HepG2 (cell line): Measurements from ENCODE around the gene PIK3R3. TPM values are rescaled to one million over a fixed set of nuclear protein-coding genes. Genes with fewer than 3 reads are reported as not detected.

Experiments
- ATAC-seq: fragments of 200-7000 bp; cut with Tn5 transposase; 3 replicates; pipeline ENCODE4 v1.9.1; 2020; ENCODE audit warnings: mild to moderate bottlenecking, moderate library complexity
- BruUV-seq: library from RNA; stranded (reverse); fragments of 400-500 nt; replicated peaks from 2 replicates; lab custom pipeline; 2021; lab: Mats Ljungman, UMichigan
- CTCF ChIA-PET: fragments of 300-600 bp; formaldehyde crosslinking; extraction: SDS; loops from one replicate; lab custom pipeline; 2021; ENCODE audit warnings: low total read pairs, inconsistent platforms, low intra/inter-chr PET ratio; lab: Yijun Ruan, JAX
- POLR2A ChIA-PET: fragments of 350-600 bp; sonication (Branson Sonifier 250); formaldehyde crosslinking; loops from one replicate; lab custom pipeline; 2020; ENCODE audit warnings: antibody characterized with exemption, inconsistent platforms; lab: Yijun Ruan, JAX
- DNase-seq: peaks from one replicate; pipeline ENCODE4 v3.0.0-alpha.2; 2015; ENCODE audit warnings: low spot score
- FAIRE-seq: peaks from 3 replicates; lab custom pipeline; 2011; peaks lifted over from hg19 to GRCh38; lab: Jason Lieb, UNC
- H2AFZ ChIP-seq: one replicate; pipeline ENCODE4 v1.6.1; 2011; ENCODE audit warnings: low read length, inconsistent platforms
- H3K27ac ChIP-seq: fragments of 300-600 bp; 3 replicates; pipeline ENCODE4 v1.8.0; 2011; ENCODE audit warnings: mixed run types, mild to moderate bottlenecking, mixed read lengths, low read length, inconsistent platforms; ENCODE audit not compliant: insufficient read depth; ENCODE audit errors: extremely low read length
- H3K27me3 ChIP-seq, 2 experiments: fragments of 200-600 bp in 1 of 2; 2 replicates in 1 of 2; 3 replicates in 1 of 2; pipeline versions ENCODE4 v1.6.0 to v1.8.0; 2011; ENCODE audit warnings: low read length in 2 of 2, mild to moderate bottlenecking in 2 of 2, moderate library complexity in 2 of 2, inconsistent platforms in 1 of 2; ENCODE audit not compliant: insufficient read depth in 2 of 2, control insufficient read depth in 1 of 2
- H3K36me3 ChIP-seq, 2 experiments: fragments of 200-600 bp in 1 of 2; replicated peaks in 1 of 2; 2 replicates in 1 of 2; 3 replicates in 1 of 2; pipeline versions ENCODE4 v1.5.1 to v1.8.0; 2011; ENCODE audit warnings: low read length in 2 of 2, inconsistent platforms in 1 of 2; ENCODE audit not compliant: insufficient read depth in 2 of 2, control insufficient read depth in 1 of 2
- H3K4me1 ChIP-seq: 2 replicates; pipeline ENCODE4 v1.5.1; 2012; ENCODE audit warnings: low read length, inconsistent platforms; ENCODE audit not compliant: insufficient read depth
- H3K4me2 ChIP-seq: 2 replicates; pipeline ENCODE4 v1.6.0; 2011; ENCODE audit warnings: low read depth, low read length, inconsistent platforms
- H3K4me3 ChIP-seq, 3 experiments: fragments of 200-600 bp in 1 of 3; sonication (generic), shearing (Covaris generic) in 1 of 3; replicated peaks in 1 of 3; 2 replicates each; pipeline ENCODE4 v1.5.1; 2011 to 2016; ENCODE audit warnings: low read length in 3 of 3, inconsistent platforms in 2 of 3, low read depth in 2 of 3, mild to moderate bottlenecking in 2 of 3, control low read depth in 1 of 3, mixed read lengths in 1 of 3; ENCODE audit not compliant: insufficient read depth in 1 of 3
- H3K79me2 ChIP-seq: one replicate; pipeline ENCODE4 v1.6.1; 2011; ENCODE audit warnings: low read length, inconsistent platforms; ENCODE audit not compliant: insufficient read depth
- H3K9ac ChIP-seq: 2 replicates; pipeline ENCODE4 v1.6.0; 2011; ENCODE audit warnings: mild to moderate bottlenecking, low read depth, low read length, inconsistent platforms; ENCODE audit not compliant: insufficient read depth
- H3K9me3 ChIP-seq: 2 replicates; pipeline ENCODE4 v1.5.1; 2012; ENCODE audit warnings: mild to moderate bottlenecking, low read length
- H4K20me1 ChIP-seq: 2 replicates; pipeline ENCODE4 v1.6.0; 2011; ENCODE audit warnings: inconsistent platforms, mild to moderate bottlenecking, low read length, moderate library complexity; ENCODE audit not compliant: insufficient read depth
- CBX2 ChIP-seq, 2 experiments: fragments of 200-600 bp in 1 of 2; sonication (generic); formaldehyde crosslinking in 1 of 2; IDR thresholded peaks; 2 replicates each; pipeline versions ENCODE4 v1.7.0 to v1.8.1; 2018 to 2022; ENCODE audit warnings: low read depth in 2 of 2, low read length in 1 of 2, mild to moderate bottlenecking in 1 of 2, missing genetic modification reagents in 1 of 2
- GATA4 ChIP-seq: sonication (generic); IDR thresholded peaks from 2 replicates; pipeline ENCODE4 v1.6.1; 2016; ENCODE audit warnings: antibody characterized with exemption, low read depth, borderline replicate concordance
- TEAD2 ChIP-seq: sonication (generic); formaldehyde crosslinking; IDR thresholded peaks from 2 replicates; pipeline ENCODE4 v1.9.0; 2021; ENCODE audit warnings: missing genetic modification reagents
- THRA ChIP-seq: sonication (generic); formaldehyde crosslinking; IDR thresholded peaks from 2 replicates; pipeline ENCODE4 v1.4.0; 2020; ENCODE audit warnings: missing genetic modification reagents, borderline replicate concordance
- ZC3H13 ChIP-seq: sonication (generic); formaldehyde crosslinking; IDR thresholded peaks from 2 replicates; pipeline ENCODE4 v1.8.1; 2023; ENCODE audit warnings: mild to moderate bottlenecking, missing genetic modification reagents, moderate library complexity
- ZNF331 ChIP-seq: sonication (generic); formaldehyde crosslinking; IDR thresholded peaks from 2 replicates; pipeline ENCODE4 v1.4.0; 2020; ENCODE audit warnings: missing genetic modification reagents
- ZNF335 ChIP-seq: sonication (generic); formaldehyde crosslinking; IDR thresholded peaks from 2 replicates; pipeline ENCODE4 v1.4.0; 2020; ENCODE audit warnings: missing genetic modification reagents
- ZNF484 ChIP-seq: sonication (generic); formaldehyde crosslinking; IDR thresholded peaks from 2 replicates; pipeline ENCODE4 v1.5.1; 2020; ENCODE audit warnings: mild to moderate bottlenecking, low read depth, missing genetic modification reagents, borderline replicate concordance
- ZNF672 ChIP-seq: sonication (generic); formaldehyde crosslinking; IDR thresholded peaks from 2 replicates; pipeline ENCODE4 v1.8.1; 2022; ENCODE audit warnings: missing genetic modification reagents
- ZNF775 ChIP-seq: sonication (generic); formaldehyde crosslinking; IDR thresholded peaks from 2 replicates; pipeline ENCODE4 v1.4.0; 2020; ENCODE audit warnings: missing genetic modification reagents, mild to moderate bottlenecking, moderate library complexity, borderline replicate concordance
- ZNF841 ChIP-seq: sonication (generic); formaldehyde crosslinking; IDR thresholded peaks from 2 replicates; pipeline ENCODE4 v1.8.1; 2023; ENCODE audit warnings: missing genetic modification reagents, borderline replicate concordance
- ZNF850 ChIP-seq: sonication (generic); formaldehyde crosslinking; conservative IDR thresholded peaks from 2 replicates; pipeline ENCODE4 v1.9.0; 2021; ENCODE audit warnings: mild to moderate bottlenecking, missing genetic modification reagents
- ZSCAN25 ChIP-seq: sonication (generic); formaldehyde crosslinking; IDR thresholded peaks from 2 replicates; pipeline ENCODE4 v1.8.0; 2022; ENCODE audit warnings: mild to moderate bottlenecking, missing genetic modification reagents
- WGBS: methylation state at CpG from one replicate; pipeline ENCODE4 v1.1.6; 2017; ENCODE audit warnings: low lambda C conversion rate; 5-methylcytosine and 5-hydroxymethylcytosine counted together
- in situ Hi-C: cut with HindIII; loops from 2 replicates; pipeline ENCODE4 v1.10.0; 2017; ENCODE audit warnings: low pct_unique_long_range_greater_than_20kb; ENCODE audit not compliant: extremely low pct_ligation_motif_present
- intact Hi-C: fragments of 100-400 bp; cut with micrococcal nuclease; formaldehyde crosslinking; loops from one replicate; pipeline ENCODE4 v1.10.0; 2022; ENCODE audit not compliant: unreplicated experiment
- polyA plus RNA-seq, 8 experiments: library from polyadenylated mRNA; depleted of rRNA in 3 of 8; stranded (reverse) in 7 of 8; unstranded in 1 of 8; fragments of >200 nt; fragmentation: Illumina TruSeq in 4 of 8; extraction: Trizol in 4 of 8; gene quantifications; 2 replicates each; pipeline versions ENCODE4 v1.2.1 to v1.2.3, GENCODE V29; 2011 to 2016; ENCODE audit warnings: low read depth in 4 of 8, missing spikeins in 1 of 8, mixed read lengths in 1 of 8; ENCODE audit not compliant: insufficient read depth in 1 of 8
- total RNA-seq, 5 experiments: library from RNA; depleted of rRNA; stranded (reverse); fragments of >200 nt; fragmentation: Illumina TruSeq; extraction: Trizol; gene quantifications; 2 replicates each; pipeline ENCODE4 v1.2.3, GENCODE V29; 2016; ENCODE audit warnings: low read depth in 1 of 5
- TF ChIP-seq, protein P1 (sequence below): IDR thresholded peaks from 2 replicates; pipeline ENCODE4 v1.6.1; 2012; ENCODE audit warnings: low read length, improper control_type of control experiment

Gene PIK3R3
- total and polyA plus RNA-seq, 2 of the 13 experiments (the other 11 are each of a cell fraction or from before 2014, with no cell fraction given), result 0.37 to 6.9 TPM

DNA sequence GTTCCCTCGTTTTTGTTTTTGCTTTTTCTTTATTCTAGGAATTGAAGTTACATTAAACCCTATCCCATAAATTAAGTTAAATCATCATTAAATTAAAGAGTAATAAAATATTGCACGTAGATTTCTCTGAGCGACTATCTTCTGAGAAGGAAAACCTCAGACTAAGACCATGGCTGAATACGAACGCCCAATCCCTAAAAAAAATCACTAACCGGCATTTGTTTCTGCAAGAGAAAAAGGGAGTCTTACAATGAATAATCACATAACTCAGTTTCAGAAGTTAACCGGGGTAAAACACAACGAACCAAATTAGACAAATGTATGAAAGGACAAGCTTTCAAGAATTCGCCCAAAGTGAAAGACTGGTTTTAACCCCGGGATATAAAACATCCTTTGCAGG is 1.3 kb downstream of the PIK3R3 start:
- H3K4me2 ChIP-seq, result peak overlapping the region; percentile 87
- no peak overlapping the region for H3K27ac ChIP-seq
- H3K9me3 ChIP-seq, result no peaks in the 10 kb centered on the region
- H3K4me1 ChIP-seq, result peaks cover 24% of the 10 kb centered on the region
- ChIA-PET POLR2A (no interaction called here), CTCF (no interaction called here)
- H3K79me2 ChIP-seq, result peaks cover 4% of the 10 kb centered on the region
- peak overlapping the region; percentile 78 for H2AFZ ChIP-seq
- FAIRE-seq, result no peak
- TF ChIP-seq CBX2 (IDR thresholded peaks at IDR 0.05; ENCODE audit: low read depth, low read length) (peak; percentile 89; the same call in 1 of the 2 replicates), CBX2 (CRISPR knock-in tag; IDR thresholded peaks at IDR 0.05; ENCODE audit: low read depth) (no peak), THRA (CRISPR knock-in tag) (no peak)
- no peaks in the 10 kb centered on the region for H4K20me1 ChIP-seq
- in situ Hi-C loops (no loop called here), intact Hi-C loops (no loop called here)
- H3K27me3 ChIP-seq, result peaks cover 2 to 9% of the 10 kb centered on the region in 2 experiments; a peak in 3 of 5 replicates
- BruUV-seq, result no TSS peak
- no peak for DNase-seq
- H3K36me3 ChIP-seq, result no peaks in the 10 kb centered on the region
- H3K4me3 ChIP-seq, result peak overlapping the region in 2 of 3 experiments; percentile 23 to 68; a peak in 4 of 6 replicates
- H3K9ac ChIP-seq, result peak overlapping the region; percentile 34; the same call in 1 of the 2 replicates
- 7% methylated on average over 10 of the region's 10 CpGs for WGBS
- no peak for ATAC-seq

DNA sequence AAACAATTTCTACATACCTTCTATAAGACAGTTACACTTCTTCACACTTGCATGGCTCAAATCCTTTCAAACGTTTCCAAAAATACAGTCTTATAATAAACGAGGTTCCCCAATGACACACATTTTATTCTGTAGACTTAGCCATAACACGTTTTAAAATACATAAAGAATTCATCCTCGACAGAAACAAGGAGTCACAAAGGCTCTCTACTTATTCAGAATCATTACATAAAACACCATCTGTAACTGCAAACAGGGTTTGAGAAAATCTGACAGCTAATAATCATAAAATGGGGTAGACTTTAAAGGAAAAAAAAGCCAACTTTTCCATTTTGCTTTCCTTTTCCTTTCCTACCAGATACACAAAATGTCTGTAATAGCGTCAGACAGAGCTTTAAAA is 1.8 kb downstream of the PIK3R3 start:
- DNase-seq, result no peak
- Histone ChIP-seq H3K4me3 (peak overlapping the region in 2 of 3 experiments; percentile 23 to 68; a peak in 3 of 6 replicates), H4K20me1 (no peaks in the 10 kb centered on the region), H3K27me3 (peaks cover 2 to 9% of the 10 kb centered on the region in 2 experiments; a peak in 3 of 5 replicates), H3K4me2 (peak overlapping the region; percentile 87), H2AFZ (no peak overlapping the region), H3K36me3 (no peaks in the 10 kb centered on the region), H3K79me2 (peaks cover 4% of the 10 kb centered on the region), H3K9me3 (no peaks in the 10 kb centered on the region), H3K27ac (no peak overlapping the region), H3K9ac (no peak overlapping the region), H3K4me1 (peaks cover 24% of the 10 kb centered on the region)
- no peak for TF ChIP-seq ZNF331 (CRISPR knock-in tag)
- no peak for TF ChIP-seq ZNF841
- no peak for TF ChIP-seq ZSCAN25 (CRISPR knock-in tag)
- no peak for TF ChIP-seq ZNF775 (CRISPR knock-in tag)
- no peak for TF ChIP-seq ZC3H13 (CRISPR knock-in tag)
- TF ChIP-seq ZNF850 (CRISPR knock-in tag), result no peak
- TF ChIP-seq, protein P1, sequence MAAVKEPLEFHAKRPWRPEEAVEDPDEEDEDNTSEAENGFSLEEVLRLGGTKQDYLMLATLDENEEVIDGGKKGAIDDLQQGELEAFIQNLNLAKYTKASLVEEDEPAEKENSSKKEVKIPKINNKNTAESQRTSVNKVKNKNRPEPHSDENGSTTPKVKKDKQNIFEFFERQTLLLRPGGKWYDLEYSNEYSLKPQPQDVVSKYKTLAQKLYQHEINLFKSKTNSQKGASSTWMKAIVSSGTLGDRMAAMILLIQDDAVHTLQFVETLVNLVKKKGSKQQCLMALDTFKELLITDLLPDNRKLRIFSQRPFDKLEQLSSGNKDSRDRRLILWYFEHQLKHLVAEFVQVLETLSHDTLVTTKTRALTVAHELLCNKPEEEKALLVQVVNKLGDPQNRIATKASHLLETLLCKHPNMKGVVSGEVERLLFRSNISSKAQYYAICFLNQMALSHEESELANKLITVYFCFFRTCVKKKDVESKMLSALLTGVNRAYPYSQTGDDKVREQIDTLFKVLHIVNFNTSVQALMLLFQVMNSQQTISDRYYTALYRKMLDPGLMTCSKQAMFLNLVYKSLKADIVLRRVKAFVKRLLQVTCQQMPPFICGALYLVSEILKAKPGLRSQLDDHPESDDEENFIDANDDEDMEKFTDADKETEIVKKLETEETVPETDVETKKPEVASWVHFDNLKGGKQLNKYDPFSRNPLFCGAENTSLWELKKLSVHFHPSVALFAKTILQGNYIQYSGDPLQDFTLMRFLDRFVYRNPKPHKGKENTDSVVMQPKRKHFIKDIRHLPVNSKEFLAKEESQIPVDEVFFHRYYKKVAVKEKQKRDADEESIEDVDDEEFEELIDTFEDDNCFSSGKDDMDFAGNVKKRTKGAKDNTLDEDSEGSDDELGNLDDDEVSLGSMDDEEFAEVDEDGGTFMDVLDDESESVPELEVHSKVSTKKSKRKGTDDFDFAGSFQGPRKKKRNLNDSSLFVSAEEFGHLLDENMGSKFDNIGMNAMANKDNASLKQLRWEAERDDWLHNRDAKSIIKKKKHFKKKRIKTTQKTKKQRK, result no peak
- TF ChIP-seq ZNF672 (CRISPR knock-in tag), result no peak
- no peak for TF ChIP-seq ZNF484 (CRISPR knock-in tag)
- no peak for TF ChIP-seq GATA4
- TF ChIP-seq ZNF335 (CRISPR knock-in tag), result no peak
- TF ChIP-seq TEAD2 (CRISPR knock-in tag), result no peak
- CTCF ChIA-PET, result no interaction called here
- no peak for ATAC-seq
- no TSS peak for BruUV-seq
- FAIRE-seq, result no peak
- intact Hi-C loops, result no loop called here
- in situ Hi-C loops, result no loop called here
- 22% methylated on average over 5 of the region's 5 CpGs for WGBS
- POLR2A ChIA-PET, result no interaction called here
